GM12873 (cell line): Measurements from ENCODE around the gene ASCL4.

ENCODE experiments used
- TF ChIP-seq, protein P1 (sequence below): IDR thresholded peaks from 2 replicates; pipeline ENCODE4 v1.5.1; 2012; ENCODE audit warnings: low read depth, mild to moderate bottlenecking, moderate library complexity, low read length, control low read depth; ENCODE audit not compliant: insufficient read depth; ENCODE audit errors: missing control alignments

Gene ASCL4

DNA sequence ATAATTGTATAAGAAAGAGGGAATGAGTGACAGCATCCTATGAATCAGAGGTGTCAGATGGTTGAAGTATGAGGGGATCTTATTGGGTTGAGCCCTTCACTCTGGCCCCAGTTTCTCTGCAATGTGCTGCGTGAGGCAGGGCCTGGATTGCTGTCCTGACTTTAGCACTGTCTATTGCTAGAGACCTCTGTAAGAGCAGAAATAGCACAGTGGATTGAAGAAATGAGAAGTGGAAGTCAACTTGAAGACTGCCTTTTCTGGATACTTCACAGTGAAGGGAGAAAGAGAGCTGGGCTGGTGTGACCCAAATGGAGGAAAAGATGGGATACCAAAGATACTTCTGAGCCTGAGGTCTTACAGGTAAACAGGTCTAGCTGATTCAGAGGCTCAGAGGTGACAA is 5.8 kb downstream of the ASCL4 start:
- TF ChIP-seq, protein P1, sequence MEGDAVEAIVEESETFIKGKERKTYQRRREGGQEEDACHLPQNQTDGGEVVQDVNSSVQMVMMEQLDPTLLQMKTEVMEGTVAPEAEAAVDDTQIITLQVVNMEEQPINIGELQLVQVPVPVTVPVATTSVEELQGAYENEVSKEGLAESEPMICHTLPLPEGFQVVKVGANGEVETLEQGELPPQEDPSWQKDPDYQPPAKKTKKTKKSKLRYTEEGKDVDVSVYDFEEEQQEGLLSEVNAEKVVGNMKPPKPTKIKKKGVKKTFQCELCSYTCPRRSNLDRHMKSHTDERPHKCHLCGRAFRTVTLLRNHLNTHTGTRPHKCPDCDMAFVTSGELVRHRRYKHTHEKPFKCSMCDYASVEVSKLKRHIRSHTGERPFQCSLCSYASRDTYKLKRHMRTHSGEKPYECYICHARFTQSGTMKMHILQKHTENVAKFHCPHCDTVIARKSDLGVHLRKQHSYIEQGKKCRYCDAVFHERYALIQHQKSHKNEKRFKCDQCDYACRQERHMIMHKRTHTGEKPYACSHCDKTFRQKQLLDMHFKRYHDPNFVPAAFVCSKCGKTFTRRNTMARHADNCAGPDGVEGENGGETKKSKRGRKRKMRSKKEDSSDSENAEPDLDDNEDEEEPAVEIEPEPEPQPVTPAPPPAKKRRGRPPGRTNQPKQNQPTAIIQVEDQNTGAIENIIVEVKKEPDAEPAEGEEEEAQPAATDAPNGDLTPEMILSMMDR, result no peak

- TF ChIP-seq, protein P1, result no peak
These were observed 7.6 kb downstream of the ASCL4 start for GRCh38 chr12:107782067-107782466.

GRCh38 chr12:107783406-107784376 is 9.2 kb downstream of the ASCL4 start:
- TF ChIP-seq, protein P1, result no peak

GRCh38 chr12:107788281-107788680 is 13.8 kb downstream of the ASCL4 start:
- TF ChIP-seq, protein P1, result no peak

GRCh38 chr12:107788690-107789458 is 14.4 kb downstream of the ASCL4 start:
- TF ChIP-seq, protein P1, result no peak

- TF ChIP-seq, protein P1, result no peak
These were observed 17.1 kb downstream of the ASCL4 start for GRCh38 chr12:107791465-107792089.

GRCh38 chr12:107794451-107794850 is 19.9 kb downstream of the ASCL4 start:
- TF ChIP-seq, protein P1, result no peak
